Endothelial cell (in vitro differentiated cells): Measurements from ENCODE around the gene ADCY7. TPM values are rescaled to one million over a fixed set of nuclear protein-coding genes. Genes with fewer than 3 reads are reported as not detected.

Source experiments
- DNase-seq: peaks from one replicate; pipeline ENCODE4 v3.0.0; 2021; ENCODE audit warnings: low spot score
- H3K27ac Mint-ChIP-seq: one replicate; pipeline ENCODE4 v1.8.0; 2021; ENCODE audit warnings: mixed read lengths, inconsistent platforms; ENCODE audit not compliant: unreplicated experiment
- H3K27me3 Mint-ChIP-seq: one replicate; pipeline ENCODE4 v1.8.0; 2021; ENCODE audit warnings: mild to moderate bottlenecking, moderate library complexity, mixed read lengths, inconsistent platforms; ENCODE audit not compliant: unreplicated experiment
- H3K36me3 Mint-ChIP-seq: one replicate; pipeline ENCODE4 v1.8.0; 2021; ENCODE audit warnings: mild to moderate bottlenecking, low read depth, mixed read lengths, inconsistent platforms; ENCODE audit not compliant: unreplicated experiment
- H3K4me1 Mint-ChIP-seq: one replicate; pipeline ENCODE4 v1.8.0; 2021; ENCODE audit warnings: mild to moderate bottlenecking, mixed read lengths, inconsistent platforms; ENCODE audit not compliant: unreplicated experiment
- H3K4me3 Mint-ChIP-seq: one replicate; pipeline ENCODE4 v1.8.0; 2021; ENCODE audit warnings: mild to moderate bottlenecking, mixed read lengths, inconsistent platforms; ENCODE audit not compliant: unreplicated experiment
- H3K9me3 Mint-ChIP-seq: one replicate; pipeline ENCODE4 v1.8.0; 2021; ENCODE audit warnings: mixed read lengths, inconsistent platforms; ENCODE audit not compliant: unreplicated experiment
- total RNA-seq: library from RNA; stranded (reverse); fragmentation: NEBNext Ultra II Directional; extraction: Animal tissue kit (Norgen Biotek cat#: 25700); gene quantifications from one replicate; pipeline ENCODE4 v1.2.1, GENCODE V29; 2021; ENCODE audit not compliant: unreplicated experiment
- TF ChIP-seq, protein P1 (sequence below): fragments of 200-600 bp; sonication (generic); IDR thresholded peaks from one replicate; pipeline ENCODE4 v1.5.0; 2021; ENCODE audit warnings: antibody characterized with exemption; ENCODE audit not compliant: unreplicated experiment

ADCY7 gene
- total RNA-seq, 1 donor from 2014 or later = 3.2 TPM

DNA sequence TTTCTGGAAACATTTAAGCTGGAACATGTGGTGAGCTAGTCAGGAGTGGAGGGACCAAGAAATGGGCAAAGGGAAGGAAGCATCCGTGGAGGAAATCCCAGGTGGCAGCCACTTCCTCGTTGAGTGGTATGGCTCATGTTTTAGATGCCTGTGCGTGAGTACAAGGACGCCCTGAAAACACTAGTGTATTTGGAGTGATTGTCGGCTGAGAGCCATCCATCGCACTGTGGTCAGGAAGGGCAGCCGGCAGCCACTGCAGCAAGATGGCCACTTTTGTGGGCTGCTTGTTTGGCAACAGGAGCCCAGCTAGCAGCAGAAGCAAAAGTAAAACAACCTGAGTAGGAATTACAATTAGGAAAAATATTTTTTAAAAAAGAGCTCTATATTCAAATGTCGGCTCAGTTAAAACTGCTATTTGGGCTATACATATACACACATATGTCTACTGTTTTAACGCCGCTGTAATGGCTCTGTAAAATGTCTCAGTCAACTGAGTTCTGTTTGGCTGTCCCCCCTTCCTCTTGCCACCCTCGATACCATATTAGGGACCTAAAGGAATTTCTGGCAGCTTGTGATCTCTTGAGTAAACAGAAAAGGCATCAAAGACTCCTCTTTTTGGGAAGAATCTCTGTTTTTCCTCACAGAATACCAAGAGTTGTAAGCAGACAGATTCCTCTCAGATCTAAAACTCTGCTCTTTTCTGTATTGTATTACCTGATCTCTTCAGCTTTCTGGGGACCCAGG lies 63.3 kb downstream of the ADCY7 start:
- TF ChIP-seq, protein P1, sequence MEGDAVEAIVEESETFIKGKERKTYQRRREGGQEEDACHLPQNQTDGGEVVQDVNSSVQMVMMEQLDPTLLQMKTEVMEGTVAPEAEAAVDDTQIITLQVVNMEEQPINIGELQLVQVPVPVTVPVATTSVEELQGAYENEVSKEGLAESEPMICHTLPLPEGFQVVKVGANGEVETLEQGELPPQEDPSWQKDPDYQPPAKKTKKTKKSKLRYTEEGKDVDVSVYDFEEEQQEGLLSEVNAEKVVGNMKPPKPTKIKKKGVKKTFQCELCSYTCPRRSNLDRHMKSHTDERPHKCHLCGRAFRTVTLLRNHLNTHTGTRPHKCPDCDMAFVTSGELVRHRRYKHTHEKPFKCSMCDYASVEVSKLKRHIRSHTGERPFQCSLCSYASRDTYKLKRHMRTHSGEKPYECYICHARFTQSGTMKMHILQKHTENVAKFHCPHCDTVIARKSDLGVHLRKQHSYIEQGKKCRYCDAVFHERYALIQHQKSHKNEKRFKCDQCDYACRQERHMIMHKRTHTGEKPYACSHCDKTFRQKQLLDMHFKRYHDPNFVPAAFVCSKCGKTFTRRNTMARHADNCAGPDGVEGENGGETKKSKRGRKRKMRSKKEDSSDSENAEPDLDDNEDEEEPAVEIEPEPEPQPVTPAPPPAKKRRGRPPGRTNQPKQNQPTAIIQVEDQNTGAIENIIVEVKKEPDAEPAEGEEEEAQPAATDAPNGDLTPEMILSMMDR = no peak
- no peak overlapping the region for H3K27ac Mint-ChIP-seq
- H3K27me3 Mint-ChIP-seq = peaks cover under 1% of the 10 kb centered on the region
- no peak overlapping the region for H3K4me3 Mint-ChIP-seq
- DNase-seq = no peak
- no peaks in the 10 kb centered on the region for H3K9me3 Mint-ChIP-seq
- peaks cover 23% of the 10 kb centered on the region for H3K36me3 Mint-ChIP-seq
- H3K4me1 Mint-ChIP-seq = peaks cover 6% of the 10 kb centered on the region

DNA sequence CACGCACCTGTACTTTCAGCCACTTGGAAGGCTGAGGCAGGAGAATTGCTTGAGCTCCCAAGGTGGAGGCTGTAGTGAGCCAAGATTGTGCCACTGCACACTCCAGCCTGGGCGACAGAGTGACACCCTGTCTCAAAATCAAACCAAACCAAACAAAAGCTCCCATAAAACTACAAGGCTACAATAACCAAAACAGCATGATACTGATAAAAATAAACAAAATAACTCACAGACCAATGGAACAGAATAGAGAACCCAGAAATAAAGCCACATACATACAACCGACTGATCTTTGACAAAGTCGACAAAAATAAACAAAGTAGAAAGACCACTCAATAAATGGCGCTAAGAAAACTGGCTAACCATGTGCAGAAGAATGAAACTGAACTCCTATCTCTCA lies 65.2 kb downstream of the ADCY7 start:
- Mint-ChIP-seq H3K4me1 (peaks cover 6% of the 10 kb centered on the region), H3K27me3 (no peaks in the 10 kb centered on the region), H3K4me3 (no peak overlapping the region), H3K27ac (no peak overlapping the region), H3K36me3 (peaks cover 13% of the 10 kb centered on the region), H3K9me3 (no peaks in the 10 kb centered on the region)
- TF ChIP-seq, protein P1 = no peak
- no peak for DNase-seq

DNA sequence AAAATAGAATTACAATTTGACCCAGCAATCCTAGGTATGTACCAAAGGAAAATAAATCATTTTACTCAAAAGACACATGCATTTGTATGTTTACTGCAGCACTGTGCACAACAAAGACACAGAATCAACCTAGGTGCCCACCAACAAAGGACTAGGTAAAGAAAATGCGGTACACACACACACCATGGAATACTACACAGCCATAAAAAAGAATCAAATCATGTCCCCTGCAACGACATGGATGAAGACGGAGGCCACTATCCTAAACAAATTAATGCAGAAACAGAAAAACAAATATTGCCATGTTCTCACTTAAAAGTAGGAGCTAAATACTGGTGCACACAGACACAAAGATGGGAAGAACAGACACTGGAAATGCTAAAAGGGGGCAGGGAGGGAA lies 66.2 kb downstream of the ADCY7 start:
- Mint-ChIP-seq H3K36me3 (peaks cover 15% of the 10 kb centered on the region), H3K27me3 (no peaks in the 10 kb centered on the region)
- TF ChIP-seq, protein P1 = no peak

DNA sequence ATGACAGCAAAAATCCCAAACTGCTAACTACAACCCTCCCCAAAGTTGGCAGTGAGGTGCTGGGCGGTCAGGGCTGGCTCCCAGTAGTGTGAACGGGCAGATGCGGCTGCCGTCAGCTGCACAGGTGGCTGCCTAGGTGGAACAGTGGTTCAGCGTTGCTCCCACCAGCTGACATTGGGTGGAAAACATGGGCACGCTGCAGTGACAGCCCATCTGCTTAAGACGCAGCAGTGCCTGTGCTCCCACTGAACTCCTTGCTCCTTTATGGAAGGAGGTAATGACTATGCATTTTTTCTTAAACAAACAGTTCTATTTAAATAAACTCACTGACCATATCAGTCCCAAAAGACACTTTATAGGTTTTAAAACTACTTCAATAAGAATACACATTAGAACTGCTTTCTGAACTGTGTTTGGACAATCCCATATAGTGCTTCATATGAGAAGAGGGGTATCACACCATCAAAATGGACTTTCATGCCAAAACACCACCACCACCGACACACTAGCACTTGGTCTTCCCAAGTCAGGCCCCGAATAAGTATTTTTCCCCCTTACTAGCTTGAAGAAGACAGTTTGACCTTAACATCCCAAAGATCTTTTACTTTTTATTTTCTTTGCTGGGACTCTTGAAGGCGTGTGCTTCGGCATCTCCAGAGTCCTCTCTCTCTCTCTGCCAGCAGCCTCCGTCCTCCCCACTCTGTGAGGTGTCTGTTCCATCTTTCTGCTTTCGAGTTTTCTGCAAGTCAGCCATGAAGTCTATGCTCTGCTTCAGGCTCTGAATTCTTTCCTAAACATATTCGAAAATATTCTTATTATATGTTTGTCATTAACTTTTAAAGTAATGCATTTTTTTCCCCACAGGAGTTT lies 68.0 kb downstream of the ADCY7 start:
- Mint-ChIP-seq H3K4me1 (peaks cover 6% of the 10 kb centered on the region), H3K4me3 (no peak overlapping the region), H3K27ac (no peak overlapping the region), H3K9me3 (no peaks in the 10 kb centered on the region), H3K36me3 (peaks cover 21% of the 10 kb centered on the region), H3K27me3 (no peaks in the 10 kb centered on the region)
- TF ChIP-seq, protein P1 = no peak
- DNase-seq = no peak

More for the DNA sequence above, 66.2 kb downstream of the ADCY7 start:
- peaks cover 6% of the 10 kb centered on the region for H3K4me1 Mint-ChIP-seq
- H3K9me3 Mint-ChIP-seq = no peaks in the 10 kb centered on the region
- no peak overlapping the region for H3K4me3 Mint-ChIP-seq
- H3K27ac Mint-ChIP-seq = no peak overlapping the region
- DNase-seq = no peak
